8988T (cell line): ENCODE measurements around the gene SAAL1.
"Not testable (repeated sequence)": the region's sequence is repeated elsewhere in the genome, so short reads cannot be mapped to it uniquely, and the experiment has no call there.

Source experiments
- DNase-seq: peaks from one replicate; pipeline ENCODE4 v3.0.0; 2011

The SAAL1 gene, protein sequence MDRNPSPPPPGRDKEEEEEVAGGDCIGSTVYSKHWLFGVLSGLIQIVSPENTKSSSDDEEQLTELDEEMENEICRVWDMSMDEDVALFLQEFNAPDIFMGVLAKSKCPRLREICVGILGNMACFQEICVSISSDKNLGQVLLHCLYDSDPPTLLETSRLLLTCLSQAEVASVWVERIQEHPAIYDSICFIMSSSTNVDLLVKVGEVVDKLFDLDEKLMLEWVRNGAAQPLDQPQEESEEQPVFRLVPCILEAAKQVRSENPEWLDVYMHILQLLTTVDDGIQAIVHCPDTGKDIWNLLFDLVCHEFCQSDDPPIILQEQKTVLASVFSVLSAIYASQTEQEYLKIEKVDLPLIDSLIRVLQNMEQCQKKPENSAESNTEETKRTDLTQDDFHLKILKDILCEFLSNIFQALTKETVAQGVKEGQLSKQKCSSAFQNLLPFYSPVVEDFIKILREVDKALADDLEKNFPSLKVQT

DNA sequence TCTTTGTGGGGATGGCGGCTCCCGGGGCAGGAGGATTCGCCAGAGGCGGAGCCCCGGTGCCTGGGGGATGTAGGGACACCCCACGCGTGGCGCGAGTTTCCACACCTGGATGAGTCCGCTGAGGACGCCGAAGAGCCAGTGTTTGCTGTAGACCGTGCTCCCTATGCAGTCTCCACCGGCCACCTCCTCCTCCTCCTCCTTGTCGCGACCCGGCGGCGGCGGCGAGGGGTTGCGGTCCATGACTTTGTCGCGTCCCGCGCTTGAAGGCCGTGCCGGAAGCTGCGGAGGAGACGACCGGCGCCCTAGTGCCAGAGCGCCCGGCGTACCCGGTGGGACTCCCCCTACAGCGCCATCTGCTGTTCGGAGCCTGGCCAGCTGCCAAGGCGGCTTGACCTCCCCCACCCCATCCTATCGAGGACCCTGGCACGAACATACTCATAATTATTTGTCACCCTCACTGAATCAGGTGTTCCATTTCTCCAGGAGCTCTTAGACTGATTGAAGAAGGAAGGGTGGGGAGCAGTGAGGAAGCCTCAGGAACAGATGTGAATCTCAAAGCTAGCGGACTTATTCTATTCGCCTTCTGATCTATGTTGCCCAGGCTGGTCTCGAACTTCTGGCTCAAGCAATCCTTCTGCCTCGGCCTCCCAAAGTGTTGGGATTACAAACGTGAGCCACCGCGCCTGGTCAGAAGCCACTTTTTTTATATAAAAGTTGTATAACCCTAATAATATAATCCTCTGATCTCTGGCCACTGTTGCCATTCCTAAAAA is at the start of gene SAAL1:
SAAL1 (minus strand) TSS at position 281 of the 773 bp plus-strand sequence; CDS start at position 240, 41 bp downstream.
- DNase-seq, result peak; percentile 90

DNA sequence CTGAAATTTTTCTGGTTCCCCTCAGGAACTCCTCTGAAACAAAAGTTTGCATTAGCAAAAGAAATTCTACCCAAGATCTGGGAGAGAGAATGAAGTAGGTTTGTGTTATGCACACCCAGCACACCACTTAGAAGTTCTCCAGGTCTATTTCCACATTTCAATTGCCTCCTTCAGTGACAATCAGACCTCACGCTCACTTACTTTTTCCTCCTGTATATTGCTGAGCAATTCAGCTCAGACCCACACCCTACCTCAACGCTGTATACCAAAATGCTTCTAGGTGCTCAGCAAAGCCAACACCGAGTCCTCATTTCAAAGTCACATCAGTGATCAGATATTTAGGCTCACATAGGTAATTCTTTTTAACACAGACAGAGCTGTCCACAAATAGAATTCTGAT is 45.7 kb upstream of the SAAL1 start:
- DNase-seq, result no peak

GRCh38 chr11:18145837-18146236 is 40.0 kb upstream of the SAAL1 start:
- DNase-seq, result no peak

DNA sequence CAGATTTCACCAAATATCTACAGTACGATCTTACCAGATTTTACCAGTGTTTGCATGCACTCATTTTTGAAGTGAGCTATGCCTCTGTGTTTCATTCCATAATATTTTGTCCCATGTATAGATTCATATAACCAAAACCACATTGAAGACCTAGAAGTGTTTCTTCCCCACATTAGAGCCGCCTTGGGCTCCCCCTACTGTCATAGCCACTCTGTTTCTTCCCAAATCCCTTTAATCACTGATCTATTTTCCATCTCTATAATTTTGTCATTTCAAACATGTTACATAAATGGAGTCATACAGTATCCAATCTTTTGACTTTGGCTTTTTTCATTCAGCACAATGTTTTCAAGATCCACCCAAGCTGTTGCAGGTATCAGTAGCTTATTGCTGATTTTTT is 39.1 kb upstream of the SAAL1 start:
- no peak for DNase-seq

DNA sequence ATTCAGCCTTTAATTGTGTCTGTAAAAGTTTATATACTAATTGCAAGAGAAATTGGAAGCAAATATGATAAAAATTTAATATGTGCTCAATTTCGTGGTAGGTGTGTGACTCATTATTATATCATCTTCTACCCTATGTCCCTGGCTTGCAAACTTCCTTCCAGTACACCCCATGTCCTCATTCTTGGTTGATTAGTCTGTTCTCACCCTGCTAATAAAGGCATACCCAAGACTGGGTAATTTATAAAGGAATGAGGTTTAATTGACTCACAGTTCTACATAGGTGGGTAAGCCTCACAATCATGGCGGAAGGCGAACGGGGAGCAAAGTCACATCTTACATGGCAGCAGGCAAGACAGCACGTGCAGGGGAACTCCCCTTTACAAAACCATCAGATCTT is 38.4 kb upstream of the SAAL1 start:
- no peak for DNase-seq

DNA sequence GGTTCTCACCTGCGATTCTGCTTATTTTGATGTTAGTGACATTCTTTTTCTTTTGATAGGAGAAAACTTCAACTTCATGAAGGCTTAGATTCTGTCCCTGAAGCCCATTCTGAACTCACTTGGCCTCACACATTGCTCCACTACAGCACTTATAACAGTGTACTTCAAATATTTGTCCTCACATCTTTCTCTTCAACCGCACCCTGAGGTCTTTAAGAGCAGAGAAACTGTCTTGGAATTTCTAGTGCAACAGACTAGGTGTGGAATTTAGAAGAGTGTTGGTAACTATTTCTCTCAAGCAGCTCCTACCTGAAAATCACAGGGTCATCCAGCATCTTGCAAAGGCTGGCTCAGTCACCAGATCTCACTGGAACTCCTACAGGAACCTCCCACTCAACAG is 34.3 kb upstream of the SAAL1 start:
- DNase-seq, result no peak

DNA sequence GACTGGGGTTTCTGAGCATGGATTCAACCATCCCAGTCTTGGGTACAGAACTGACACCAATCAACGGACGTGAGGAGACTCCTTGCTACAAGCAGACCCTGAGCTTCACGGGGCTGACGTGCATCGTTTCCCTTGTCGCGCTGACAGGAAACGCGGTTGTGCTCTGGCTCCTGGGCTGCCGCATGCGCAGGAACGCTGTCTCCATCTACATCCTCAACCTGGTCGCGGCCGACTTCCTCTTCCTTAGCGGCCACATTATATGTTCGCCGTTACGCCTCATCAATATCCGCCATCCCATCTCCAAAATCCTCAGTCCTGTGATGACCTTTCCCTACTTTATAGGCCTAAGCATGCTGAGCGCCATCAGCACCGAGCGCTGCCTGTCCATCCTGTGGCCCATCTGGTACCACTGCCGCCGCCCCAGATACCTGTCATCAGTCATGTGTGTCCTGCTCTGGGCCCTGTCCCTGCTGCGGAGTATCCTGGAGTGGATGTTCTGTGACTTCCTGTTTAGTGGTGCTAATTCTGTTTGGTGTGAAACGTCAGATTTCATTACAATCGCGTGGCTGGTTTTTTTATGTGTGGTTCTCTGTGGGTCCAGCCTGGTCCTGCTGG is 31.4 kb upstream of the SAAL1 start:
- no peak for DNase-seq

- no peak for DNase-seq
These were observed 29.4 kb upstream of the SAAL1 start for GRCh38 chr11:18135308-18135707.

GRCh38 chr11:18132341-18132740 is 26.5 kb upstream of the SAAL1 start, which contains the start of gene MRGPRX3:
TSS of gene MRGPRX3 (plus strand) at chr11:18132571. CDS start at chr11:18137203, 4,632 bp downstream.
- DNase-seq, result no peak

DNA sequence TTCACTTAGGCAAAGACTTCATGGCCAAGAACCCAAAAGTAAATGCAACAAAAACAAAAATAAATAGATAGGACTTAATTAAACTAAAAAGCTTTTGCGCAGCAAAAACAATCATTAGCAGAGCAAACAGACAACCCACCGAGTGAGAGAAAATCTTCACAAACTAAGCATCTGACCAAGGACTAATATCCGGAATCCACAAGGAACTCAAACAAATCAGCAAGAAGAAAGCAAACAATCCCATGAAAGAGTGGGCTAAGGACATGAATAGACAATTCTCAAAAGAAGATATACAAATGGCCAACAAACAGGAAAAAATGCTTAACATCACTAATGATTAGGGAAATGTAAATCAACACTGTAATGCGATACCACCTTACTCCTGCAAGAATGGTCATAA is 25.2 kb upstream of the SAAL1 start:
- not testable (repeated sequence) for DNase-seq

- DNase-seq, result not testable (repeated sequence)
These were observed 15.5 kb upstream of the SAAL1 start for GRCh38 chr11:18121331-18121828.

- peak; percentile 62 for DNase-seq
These were observed 9.7 kb upstream of the SAAL1 start for GRCh38 chr11:18115360-18116127.

DNA sequence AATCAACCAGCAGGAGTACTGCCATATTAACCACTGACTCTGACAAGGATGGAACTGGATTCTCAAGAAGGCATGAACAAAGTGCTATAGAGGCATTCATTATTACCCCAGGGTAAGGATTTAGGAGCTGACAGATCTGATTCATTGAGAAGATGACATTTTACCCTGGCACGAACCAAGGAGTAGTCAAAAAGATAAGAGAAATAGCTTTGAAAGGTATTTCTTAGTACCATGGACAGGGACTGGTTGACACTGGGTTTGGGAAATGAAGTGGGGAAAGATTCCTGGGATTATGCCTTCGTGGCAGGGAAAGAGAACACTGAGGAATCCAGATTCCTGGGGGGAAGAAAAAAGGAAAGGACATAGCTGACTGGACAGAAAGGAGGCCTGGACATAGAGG is 5.1 kb upstream of the SAAL1 start:
- no peak for DNase-seq

GRCh38 chr11:18108254-18108653 is 2.4 kb upstream of the SAAL1 start:
- DNase-seq, result no peak

DNA sequence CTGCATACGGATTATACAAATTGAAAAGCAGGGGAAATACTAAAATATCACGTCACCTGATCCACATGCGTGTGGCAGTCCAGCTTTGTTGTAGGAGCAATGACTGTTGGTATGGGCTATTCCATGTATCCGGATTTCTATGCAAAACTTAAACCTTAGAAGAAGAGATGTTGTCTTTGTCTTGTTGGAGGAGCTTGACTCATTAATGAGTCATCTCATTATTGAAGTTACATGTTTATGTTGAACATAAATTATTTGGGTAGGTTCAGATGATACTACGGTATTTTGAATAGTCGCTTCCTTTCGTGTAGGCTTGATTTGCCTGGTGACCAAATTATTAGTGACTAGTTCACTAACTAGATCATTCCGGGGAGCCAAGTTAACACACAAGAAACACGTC is 806 bp upstream of the SAAL1 start:
- DNase-seq, result no peak

DNA sequence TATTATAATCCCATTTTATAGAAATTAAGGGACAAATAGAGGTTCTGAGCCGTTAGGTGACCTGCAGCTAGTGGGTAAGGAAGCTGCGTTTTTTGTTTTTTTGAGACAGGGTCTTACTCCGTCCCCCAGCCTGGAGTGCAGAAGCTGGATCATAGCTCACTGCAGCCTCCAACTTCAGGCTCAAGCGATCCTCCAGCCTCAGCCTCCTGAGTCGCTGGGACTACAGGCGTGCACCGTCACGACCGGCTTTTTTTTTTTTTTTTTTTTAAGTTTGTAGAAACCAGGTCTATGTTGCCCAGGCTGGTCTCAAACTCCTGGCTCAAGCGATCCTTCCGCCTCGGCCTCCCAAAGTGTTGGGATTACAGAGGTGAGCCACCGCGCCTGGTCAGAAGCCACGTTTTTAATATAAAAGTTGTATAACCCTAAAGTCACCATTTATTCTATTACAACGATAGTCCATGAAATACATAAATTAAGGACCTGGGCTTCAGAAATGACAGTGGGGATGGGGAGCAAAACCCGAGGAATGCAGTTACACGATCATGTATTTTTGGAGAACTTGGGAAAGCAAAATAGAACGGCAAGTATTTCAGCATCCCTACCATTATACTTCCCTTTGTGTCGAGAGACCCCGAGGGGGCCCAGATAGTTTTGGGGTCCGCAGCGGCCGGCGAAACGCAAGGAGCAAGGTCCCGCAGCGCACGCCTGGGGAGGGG is 638 bp downstream of the SAAL1 start:
- DNase-seq, result no peak

DNA sequence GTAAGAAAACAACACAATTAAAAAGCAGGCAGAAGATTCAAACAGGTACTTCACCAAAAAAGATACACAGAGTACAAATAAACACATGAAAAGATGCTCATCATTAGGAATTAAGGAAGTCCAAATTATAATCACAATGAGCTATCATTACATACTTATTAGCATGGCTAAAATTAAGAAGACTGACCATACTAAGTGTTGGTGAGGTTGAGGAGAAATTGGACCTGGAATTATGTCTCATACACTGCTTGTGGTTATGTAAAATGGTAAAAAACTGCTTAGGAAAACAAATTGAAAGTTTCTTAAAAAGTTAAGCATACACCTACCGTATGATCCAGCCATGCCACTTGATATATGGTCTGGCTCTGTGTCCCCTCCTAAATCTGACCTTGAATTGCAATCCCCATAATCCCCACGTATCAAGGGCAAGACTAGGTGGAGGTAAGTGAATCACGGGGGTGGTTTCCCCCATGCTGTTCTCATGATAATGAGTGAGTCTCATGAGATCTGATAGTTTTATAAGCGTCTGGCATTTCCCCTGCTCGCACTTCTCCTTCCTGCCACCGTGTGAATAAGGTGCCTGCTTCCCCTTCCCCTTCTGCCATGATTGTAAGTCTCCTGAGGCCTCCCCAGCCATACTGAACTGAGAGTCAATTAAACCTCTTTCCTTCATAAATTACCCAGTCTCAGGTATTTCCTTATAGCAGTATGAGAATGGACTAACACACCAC is 4.8 kb downstream of the SAAL1 start:
- DNase-seq, result no peak

DNA sequence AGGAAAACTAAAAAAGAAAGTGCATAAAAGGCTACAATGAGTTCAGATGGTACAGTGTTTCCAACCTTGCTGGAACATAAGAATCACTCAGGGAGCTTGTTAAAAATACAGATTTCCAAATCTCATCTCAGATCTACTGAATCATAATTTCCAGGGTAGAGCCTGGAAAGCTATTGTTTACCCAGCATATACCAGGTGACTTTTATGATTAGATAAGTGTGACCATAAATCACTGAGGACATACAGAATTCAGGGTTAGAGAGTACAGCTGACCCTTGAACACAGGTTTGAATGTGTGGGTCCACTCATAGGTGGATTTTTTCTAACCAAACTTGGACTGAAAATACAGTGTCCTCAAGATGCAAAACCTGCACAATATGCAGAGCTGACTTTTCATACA is 11.9 kb downstream of the SAAL1 start:
- no peak for DNase-seq

GRCh38 chr11:18091731-18092130 is 14.2 kb downstream of the SAAL1 start:
- DNase-seq, result no peak

DNA sequence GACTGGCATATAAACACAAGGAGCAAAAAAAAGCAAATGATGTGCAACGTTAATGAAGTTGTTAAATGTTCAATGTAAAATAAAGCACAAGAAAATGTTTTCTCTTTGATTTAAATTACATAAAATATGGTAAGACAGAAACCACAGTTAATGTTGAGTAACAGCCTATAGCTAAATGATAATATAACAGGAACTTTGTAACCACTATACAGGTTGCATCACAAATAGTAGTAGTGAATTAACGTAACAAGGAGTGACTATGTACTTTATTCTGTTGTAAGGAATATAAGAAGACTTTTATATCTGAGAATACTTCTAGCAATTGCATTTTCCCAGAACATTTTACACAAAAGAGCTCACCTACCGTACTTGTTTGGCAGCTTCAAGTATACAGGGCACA is 16.9 kb downstream of the SAAL1 start:
- no peak for DNase-seq

- no peak for DNase-seq
These were observed 17.5 kb downstream of the SAAL1 start for GRCh38 chr11:18088366-18088765.
